Transverse colon (tissue), 4 donors: Measurements from ENCODE around the gene PLD6. TPM values are rescaled to one million over a fixed set of nuclear protein-coding genes. Genes with fewer than 3 reads are reported as not detected.

ENCODE experiments used
- DNase-seq: peaks from one replicate; pipeline ENCODE4 v3.0.0-alpha.2; 2019
- H3K27ac ChIP-seq, 4 donors: fragments of 200-600 bp; sonication (generic); 2 replicates each; pipeline ENCODE4 v1.5.1; 2016 to 2018; ENCODE audit warnings: inconsistent platforms in 4 of 4
- H3K27me3 ChIP-seq: fragments of 200-600 bp; sonication (generic); 2 replicates; pipeline ENCODE4 v1.5.1; 2017; ENCODE audit warnings: inconsistent platforms
- H3K36me3 ChIP-seq, 4 donors: fragments of 200-600 bp; sonication (generic); 2 replicates each; pipeline ENCODE4 v1.5.1; 2017 to 2019; ENCODE audit warnings: inconsistent platforms in 4 of 4
- H3K4me1 ChIP-seq, 4 donors: fragments of 200-600 bp; sonication (generic); 2 replicates each; pipeline ENCODE4 v1.5.1; 2017 to 2020; ENCODE audit warnings: inconsistent platforms in 4 of 4
- H3K4me3 ChIP-seq, 4 donors: fragments of 200-600 bp; sonication (generic); 1 replicate in 1 of 4; 2 replicates in 3 of 4; pipeline versions ENCODE4 v1.5.1 to v1.6.1; 2017 to 2019; ENCODE audit warnings: inconsistent platforms in 4 of 4
- H3K9me3 ChIP-seq, 2 donors: fragments of 200-600 bp; sonication (generic); 2 replicates each; pipeline ENCODE4 v1.5.1; 2017 to 2019; ENCODE audit warnings: inconsistent platforms in 2 of 2
- CTCF ChIP-seq, 5 experiments: fragments of 200-600 bp in 3 of 5; fragments of 450-650 bp in 2 of 5; sonication (generic) in 3 of 5; IDR thresholded peaks; 1 replicate in 2 of 5; 2 replicates in 3 of 5; pipeline ENCODE4 v1.5.1; 2016 to 2017; ENCODE audit warnings: antibody characterized with exemption in 5 of 5, inconsistent platforms in 3 of 5, mild to moderate bottlenecking in 2 of 5, moderate library complexity in 1 of 5
- EP300 ChIP-seq: sonication (generic); formaldehyde crosslinking; IDR thresholded peaks from one replicate; pipeline ENCODE4 v1.6.1; 2017; ENCODE audit warnings: antibody characterized with exemption, low read depth
- POLR2A ChIP-seq: fragments of 450-650 bp; IDR thresholded peaks from one replicate; pipeline ENCODE4 v1.6.1; 2016; ENCODE audit warnings: antibody characterized with exemption, mild to moderate bottlenecking, moderate library complexity
- POLR2AphosphoS5 ChIP-seq, 3 donors: sonication (generic); formaldehyde crosslinking; IDR thresholded peaks; one replicate each; pipeline ENCODE4 v1.6.1; 2016; ENCODE audit warnings: antibody characterized with exemption in 3 of 3
- WGBS, 2 donors: methylation state at CpG; one replicate each; pipeline ENCODE4 v1.1.5; 2018; ENCODE audit warnings: low coverage in 1 of 2; 5-methylcytosine and 5-hydroxymethylcytosine counted together
- in situ Hi-C, 4 donors: fragments of 200-750 bp; cut with MboI; loops; one replicate each; pipeline versions ENCODE4 v1.15.0 to v1.15.1; 2017; ENCODE audit warnings: low sequenced_read_pairs in 3 of 4, low pct_ligation_motif_present in 1 of 4, low pct_unique_long_range_greater_than_20kb in 1 of 4
- intact Hi-C: fragments of 100-400 bp; cut with DNase I; formaldehyde crosslinking; loops from one replicate; pipeline ENCODE4 v1.15.1; 2023; ENCODE audit warnings: low total_unique reads
- total RNA-seq, 4 donors: library from RNA; depleted of rRNA; stranded (reverse); fragments of >200 nt; gene quantifications; one replicate each; pipeline ENCODE4 v1.1.0, GENCODE V29; 2016

The PLD6 gene
- total RNA-seq, 4 donors from 2014 or later: 0.75 to 3.2 (median 1.4) TPM; not detected in 1

- Histone ChIP-seq H3K9me3 (no peaks in the 10 kb centered on the region), H3K4me3 (no peak overlapping the region), H3K4me1 (no peaks in the 10 kb centered on the region), H3K36me3 (peaks cover 0 to 40% (median 17%) of the 10 kb centered on the region in 4 donors), H3K27ac (no peak overlapping the region), H3K27me3 (no peaks in the 10 kb centered on the region)
- no peak for DNase-seq
- in situ Hi-C loops (no loop called here), intact Hi-C loops (no loop called here)
- no peak for TF ChIP-seq EP300
- no peak for TF ChIP-seq POLR2A
- no peak for TF ChIP-seq POLR2AphosphoS5 (IDR thresholded peaks at IDR 0.05)
- TF ChIP-seq CTCF (IDR thresholded peaks at IDR 0.05): no peak
- 80 to 88% methylated on average over 2 to 7 of the region's 7 CpGs for WGBS, 2 donors
Measured at GRCh38 chr17:17171186-17171585, 34.9 kb downstream of the PLD6 start.

GRCh38 chr17:17170346-17170985, 35.7 kb downstream of the PLD6 start:
- Histone ChIP-seq H3K36me3 (peaks cover 0 to 44% (median 15%) of the 10 kb centered on the region in 4 donors), H3K4me1 (no peaks in the 10 kb centered on the region), H3K27ac (no peak overlapping the region), H3K9me3 (no peaks in the 10 kb centered on the region), H3K27me3 (no peaks in the 10 kb centered on the region), H3K4me3 (no peak overlapping the region)
- 75 to 85% methylated on average over 2 to 9 of the region's 9 CpGs for WGBS, 2 donors
- no peak for DNase-seq
- in situ Hi-C loops: no loop called here
- intact Hi-C loops: no loop called here
- TF ChIP-seq POLR2A (no peak), EP300 (no peak), POLR2AphosphoS5 (IDR thresholded peaks at IDR 0.05) (no peak), CTCF (IDR thresholded peaks at IDR 0.05) (no peak)

GRCh38 chr17:17169396-17169795, 36.7 kb downstream of the PLD6 start:
- Histone ChIP-seq H3K4me3 (no peak overlapping the region), H3K27me3 (no peaks in the 10 kb centered on the region), H3K36me3 (peaks cover 0 to 54% (median 18%) of the 10 kb centered on the region in 4 donors), H3K4me1 (no peaks in the 10 kb centered on the region), H3K27ac (no peak overlapping the region), H3K9me3 (no peaks in the 10 kb centered on the region)
- intact Hi-C loops: no loop called here
- 89% methylated on average over 4 of the region's 4 CpGs; no CpG with 5 or more reads in 1 of the 2 donors for WGBS, 2 donors
- no peak for DNase-seq
- TF ChIP-seq POLR2A (no peak), POLR2AphosphoS5 (IDR thresholded peaks at IDR 0.05) (no peak), EP300 (no peak), CTCF (IDR thresholded peaks at IDR 0.05) (no peak)
- in situ Hi-C loops: no loop called here

GRCh38 chr17:17168401-17168800, 37.7 kb downstream of the PLD6 start:
- H3K36me3 ChIP-seq: peaks cover 0 to 50% (median 18%) of the 10 kb centered on the region in 4 donors

More at GRCh38 chr17:17168401-17168800, 37.7 kb downstream of the PLD6 start:
- H3K27ac ChIP-seq: no peak overlapping the region
- no peak for TF ChIP-seq POLR2AphosphoS5 (IDR thresholded peaks at IDR 0.05)
- TF ChIP-seq POLR2A: no peak
- TF ChIP-seq EP300: no peak
- TF ChIP-seq CTCF (IDR thresholded peaks at IDR 0.05): no peak
- in situ Hi-C loops (no loop called here), intact Hi-C loops (no loop called here)
- no peaks in the 10 kb centered on the region for H3K4me1 ChIP-seq
- WGBS, 2 donors: 97% methylated on average over 5 of the region's 5 CpGs; no CpG with 5 or more reads in 1 of the 2 donors
- no peak for DNase-seq
- H3K4me3 ChIP-seq: no peak overlapping the region
- H3K27me3 ChIP-seq: no peaks in the 10 kb centered on the region
- no peaks in the 10 kb centered on the region for H3K9me3 ChIP-seq
